BLaER1 (cell line): ENCODE data around the gene RHEBL1.

Experiments used
- H3K27ac ChIP-seq: shearing (Covaris generic); formaldehyde crosslinking; 2 replicates; pipeline ENCODE4 v1.8.1; 2022
- H3K27me3 ChIP-seq: shearing (Covaris generic); formaldehyde crosslinking; 2 replicates; pipeline ENCODE4 v1.8.1; 2022
- H3K36me3 ChIP-seq: shearing (Covaris generic); formaldehyde crosslinking; 2 replicates; pipeline ENCODE4 v1.8.1; 2022
- H3K4me1 ChIP-seq: shearing (Covaris generic); formaldehyde crosslinking; 2 replicates; pipeline ENCODE4 v1.8.1; 2022
- H3K4me2 ChIP-seq: shearing (Covaris generic); formaldehyde crosslinking; 2 replicates; pipeline ENCODE4 v1.8.1; 2022
- H3K4me3 ChIP-seq: shearing (Covaris generic); formaldehyde crosslinking; 2 replicates; pipeline ENCODE4 v1.8.1; 2022
- H3K9ac ChIP-seq: shearing (Covaris generic); formaldehyde crosslinking; 2 replicates; pipeline ENCODE4 v1.8.1; 2022
- H3K9me3 ChIP-seq: shearing (Covaris generic); formaldehyde crosslinking; 2 replicates; pipeline ENCODE4 v1.8.1; 2022
- H4K20me1 ChIP-seq: shearing (Covaris generic); formaldehyde crosslinking; 2 replicates; pipeline ENCODE4 v1.8.1; 2022
- Cebpa-rat ChIP-seq: shearing (Covaris generic); IDR thresholded peaks from 2 replicates; pipeline ENCODE4 v1.8.1; 2022

RHEBL1 gene

GRCh38 chr12:49091056-49091835 lies 21.5 kb upstream of the RHEBL1 start:
- no peaks in the 10 kb centered on the region for H3K9me3 ChIP-seq
- peaks cover 79% of the 10 kb centered on the region for H4K20me1 ChIP-seq
- peak overlapping the region; percentile 58 for H3K4me3 ChIP-seq
- TF ChIP-seq Cebpa-rat: no peak
- H3K9ac ChIP-seq: no peak overlapping the region
- H3K27me3 ChIP-seq: peaks cover 83% of the 10 kb centered on the region
- peak overlapping the region; percentile 99 for H3K4me2 ChIP-seq
- no peak overlapping the region for H3K27ac ChIP-seq
- H3K36me3 ChIP-seq: peaks cover 12% of the 10 kb centered on the region
- H3K4me1 ChIP-seq: peaks cover 60% of the 10 kb centered on the region

- Histone ChIP-seq H3K9me3 (no peaks in the 10 kb centered on the region), H3K27me3 (peaks cover 71% of the 10 kb centered on the region), H3K4me1 (peaks cover 60% of the 10 kb centered on the region), H3K36me3 (peaks cover under 1% of the 10 kb centered on the region; the same call in 1 of the 2 replicates), H3K4me2 (peak overlapping the region; percentile 99), H3K9ac (0 out of 2 replicates have a peak overlapping the region, but pooled peaks have one; percentile 30), H3K4me3 (peak overlapping the region; percentile 64), H4K20me1 (peaks cover 68% of the 10 kb centered on the region), H3K27ac (no peak overlapping the region)
- no peak for TF ChIP-seq Cebpa-rat
These were observed 20.3 kb upstream of the RHEBL1 start for GRCh38 chr12:49089821-49090773.

DNA sequence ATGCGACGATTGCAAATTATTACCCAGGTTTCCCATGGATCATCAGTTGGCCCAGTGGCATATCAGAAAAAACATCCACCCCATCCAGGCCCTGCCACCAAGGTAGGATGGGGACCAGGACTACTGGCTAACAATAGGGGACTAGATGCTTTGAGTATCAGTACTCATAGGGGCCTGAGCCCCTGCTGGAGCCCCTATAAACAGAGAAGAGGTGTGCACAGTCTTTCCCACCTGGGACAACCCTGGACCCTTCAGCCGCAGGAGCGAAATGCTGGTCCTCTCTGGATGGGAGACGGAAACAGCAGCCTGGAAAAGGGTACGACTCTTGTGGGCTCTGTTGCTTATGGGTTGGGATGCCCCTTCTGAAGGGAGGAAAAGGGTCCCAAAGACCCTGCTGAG lies 19.2 kb upstream of the RHEBL1 start:
- Histone ChIP-seq H4K20me1 (peaks cover 56% of the 10 kb centered on the region), H3K4me3 (no peak overlapping the region), H3K27me3 (peaks cover 60% of the 10 kb centered on the region), H3K9me3 (no peaks in the 10 kb centered on the region), H3K4me2 (peak overlapping the region; percentile 69), H3K9ac (no peak overlapping the region), H3K4me1 (peaks cover 49% of the 10 kb centered on the region), H3K36me3 (no peaks in the 10 kb centered on the region), H3K27ac (no peak overlapping the region)
- TF ChIP-seq Cebpa-rat: no peak

GRCh38 chr12:49088150-49088931 lies 18.6 kb upstream of the RHEBL1 start:
- Histone ChIP-seq H3K4me1 (peaks cover 47% of the 10 kb centered on the region), H3K27me3 (peaks cover 54% of the 10 kb centered on the region), H3K4me3 (no peak overlapping the region), H3K9ac (no peak overlapping the region), H3K4me2 (peak overlapping the region; percentile 69), H4K20me1 (peaks cover 50% of the 10 kb centered on the region), H3K36me3 (no peaks in the 10 kb centered on the region), H3K9me3 (no peaks in the 10 kb centered on the region), H3K27ac (no peak overlapping the region)
- no peak for TF ChIP-seq Cebpa-rat

DNA sequence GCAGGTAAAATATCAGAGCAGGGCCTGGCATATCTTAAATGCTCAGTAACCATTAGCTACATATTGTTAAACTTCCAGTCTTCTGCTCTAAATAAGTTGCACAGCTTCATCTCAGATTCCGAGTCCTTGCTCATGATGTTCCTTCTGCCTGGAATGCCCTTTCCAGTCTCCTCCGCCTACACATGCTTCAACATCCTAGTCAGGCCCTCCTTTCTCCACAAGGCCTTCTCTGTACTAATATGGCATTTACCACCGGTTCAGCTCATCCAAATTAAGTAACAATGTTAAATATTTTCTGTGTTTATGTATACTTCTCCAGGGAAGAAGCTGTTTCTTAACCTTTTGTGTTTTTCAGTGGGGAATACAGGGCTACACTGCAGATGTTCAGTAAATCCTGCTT lies 16.3 kb upstream of the RHEBL1 start:
- Histone ChIP-seq H4K20me1 (peaks cover 28% of the 10 kb centered on the region), H3K4me1 (peaks cover 30% of the 10 kb centered on the region), H3K4me3 (no peak overlapping the region), H3K9me3 (no peaks in the 10 kb centered on the region), H3K36me3 (no peaks in the 10 kb centered on the region), H3K27ac (no peak overlapping the region), H3K27me3 (peaks cover 32% of the 10 kb centered on the region), H3K9ac (no peak overlapping the region), H3K4me2 (no peak overlapping the region)
- TF ChIP-seq Cebpa-rat: no peak

DNA sequence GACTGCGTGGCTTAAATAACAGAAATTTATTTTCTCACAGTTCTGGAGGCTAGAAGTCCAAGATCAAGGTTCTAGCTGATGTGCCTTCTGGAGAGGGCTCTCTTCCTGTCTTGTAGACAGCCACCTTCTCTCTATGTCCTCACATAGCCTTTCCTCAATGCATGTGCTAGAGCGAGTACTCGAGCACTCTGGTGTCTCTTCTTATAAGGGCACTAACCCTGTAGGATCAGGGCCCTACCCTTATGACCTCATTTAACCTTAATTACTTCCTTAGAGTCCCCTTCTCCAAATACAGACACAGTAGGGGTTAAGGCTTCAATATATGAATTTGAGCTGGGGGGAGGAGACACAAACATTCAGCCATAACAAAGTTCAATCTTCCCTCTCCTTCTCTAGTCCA lies 14.7 kb upstream of the RHEBL1 start:
- peaks cover 13% of the 10 kb centered on the region for H3K4me1 ChIP-seq
- TF ChIP-seq Cebpa-rat: no peak
- H4K20me1 ChIP-seq: peaks cover 11% of the 10 kb centered on the region

GRCh38 chr12:49079793-49080192 lies 10.0 kb upstream of the RHEBL1 start:
- Histone ChIP-seq H3K4me2 (no peak overlapping the region), H3K9me3 (no peaks in the 10 kb centered on the region), H4K20me1 (no peaks in the 10 kb centered on the region), H3K4me3 (no peak overlapping the region), H3K27me3 (no peaks in the 10 kb centered on the region), H3K4me1 (no peaks in the 10 kb centered on the region), H3K36me3 (no peaks in the 10 kb centered on the region), H3K27ac (no peak overlapping the region), H3K9ac (no peak overlapping the region)
- no peak for TF ChIP-seq Cebpa-rat

More for the DNA sequence above, 14.7 kb upstream of the RHEBL1 start:
- no peak overlapping the region for H3K27ac ChIP-seq
- H3K9me3 ChIP-seq: no peaks in the 10 kb centered on the region
- no peak overlapping the region for H3K4me2 ChIP-seq
- no peaks in the 10 kb centered on the region for H3K36me3 ChIP-seq
- H3K4me3 ChIP-seq: no peak overlapping the region
- peaks cover 15% of the 10 kb centered on the region for H3K27me3 ChIP-seq
- H3K9ac ChIP-seq: no peak overlapping the region

DNA sequence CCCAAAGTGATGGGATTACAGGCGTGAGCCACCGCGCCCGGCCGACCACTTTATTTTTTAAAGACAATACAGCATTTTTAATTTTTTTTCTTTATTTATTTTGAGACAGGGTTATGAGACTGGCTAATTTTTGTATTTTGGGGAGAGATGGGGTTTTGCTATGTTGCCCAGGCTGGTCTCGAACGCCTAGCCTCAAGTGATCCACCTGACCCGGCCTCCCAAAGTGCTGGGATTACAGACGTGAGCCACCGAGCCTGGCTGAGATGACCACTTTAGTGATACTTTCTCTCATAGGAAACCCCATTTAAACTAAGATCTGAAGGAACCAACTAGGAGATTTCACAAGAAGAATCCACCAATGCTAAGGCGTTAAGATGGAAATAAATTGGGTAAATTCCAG lies 1.2 kb upstream of the RHEBL1 start:
- Histone ChIP-seq H3K4me2 (peak overlapping the region; percentile 87; the same call in 1 of the 2 replicates), H3K9ac (no peak overlapping the region; the same call in 1 of the 2 replicates), H3K27ac (no peak overlapping the region), H3K4me1 (peaks cover 20% of the 10 kb centered on the region), H3K36me3 (no peaks in the 10 kb centered on the region), H3K4me3 (no peak overlapping the region), H3K9me3 (no peaks in the 10 kb centered on the region), H4K20me1 (no peaks in the 10 kb centered on the region), H3K27me3 (no peaks in the 10 kb centered on the region)
- no peak for TF ChIP-seq Cebpa-rat

GRCh38 chr12:49068879-49069506 lies 786 bp downstream of the RHEBL1 start:
- Histone ChIP-seq H3K9ac (peak overlapping the region; percentile 71), H3K4me2 (peak overlapping the region; percentile 87), H4K20me1 (no peaks in the 10 kb centered on the region), H3K27ac (peak overlapping the region; percentile 40; the same call in 1 of the 2 replicates), H3K36me3 (peaks cover 8% of the 10 kb centered on the region; the same call in 1 of the 2 replicates), H3K4me1 (peaks cover 20% of the 10 kb centered on the region), H3K9me3 (no peaks in the 10 kb centered on the region), H3K4me3 (peak overlapping the region; percentile 82), H3K27me3 (no peaks in the 10 kb centered on the region)
- no peak for TF ChIP-seq Cebpa-rat
